GM10266 (cell line): ENCODE data around the gene ARSG.
"Not testable (repeated sequence)": the region's sequence is repeated elsewhere in the genome, so short reads cannot be mapped to it uniquely, and the experiment has no call there.

Experiments used
- DNase-seq: peaks from one replicate; pipeline ENCODE4 v3.0.0; 2012; ENCODE audit errors: extremely low spot score
- CTCF ChIP-seq: IDR thresholded peaks from 2 replicates; pipeline ENCODE4 v1.5.1; 2012; ENCODE audit warnings: mild to moderate bottlenecking, low read depth; ENCODE audit not compliant: control insufficient read depth, insufficient read depth; ENCODE audit errors: missing control alignments

The ARSG gene

GRCh38 chr17:68347380-68347779 is 56.1 kb downstream of the ARSG start:
- no peak for DNase-seq
- no peak for TF ChIP-seq CTCF

- TF ChIP-seq CTCF: no peak
- DNase-seq: peak; percentile 32
These were observed 57.9 kb downstream of the ARSG start for GRCh38 chr17:68349157-68349556.

GRCh38 chr17:68351395-68351794 is 60.1 kb downstream of the ARSG start:
- DNase-seq: no peak
- no peak for TF ChIP-seq CTCF

- no peak for DNase-seq
- no peak for TF ChIP-seq CTCF
These were observed 60.7 kb downstream of the ARSG start for GRCh38 chr17:68352041-68352440.

- DNase-seq: not testable (repeated sequence)
These were observed 61.4 kb downstream of the ARSG start for GRCh38 chr17:68352671-68353070.

GRCh38 chr17:68353111-68353521 is 61.8 kb downstream of the ARSG start:
- no peak for TF ChIP-seq CTCF
- DNase-seq: no peak

- not testable (repeated sequence) for DNase-seq
These were observed 63.0 kb downstream of the ARSG start for GRCh38 chr17:68354311-68354710.

- not testable (repeated sequence) for DNase-seq
These were observed 63.8 kb downstream of the ARSG start for GRCh38 chr17:68355108-68355507.

- TF ChIP-seq CTCF: no peak
- DNase-seq: peak; percentile 46
These were observed 65.2 kb downstream of the ARSG start for GRCh38 chr17:68356520-68356919.
